Aorta (tissue), 5 donors: Measurements from ENCODE around the gene MRRF. TPM values are rescaled to one million over a fixed set of nuclear protein-coding genes. Genes with fewer than 3 reads are reported as not detected.

ENCODE experiments used
- ATAC-seq: fragments of 200-7000 bp; cut with Tn5 transposase; one replicate; pipeline ENCODE4 v1.9.1; 2022; ENCODE audit warnings: moderate library complexity; ENCODE audit not compliant: low FRiP score
- DNase-seq, 2 donors: peaks; one replicate each; pipeline ENCODE4 v3.0.0-alpha.2; 2020
- H3K27ac ChIP-seq, 2 donors: one replicate each; pipeline ENCODE4 v1.5.1; 2013; ENCODE audit warnings: low read length in 2 of 2, mild to moderate bottlenecking in 2 of 2, moderate library complexity in 2 of 2, control low read depth in 1 of 2, inconsistent platforms in 1 of 2, low read depth in 1 of 2
- H3K27me3 ChIP-seq, 2 donors: one replicate each; pipeline ENCODE4 v1.6.1; 2013; ENCODE audit warnings: control low read depth in 1 of 2, low read length in 1 of 2, mild to moderate bottlenecking in 1 of 2, moderate library complexity in 1 of 2; ENCODE audit not compliant: insufficient read depth in 2 of 2, control insufficient read depth in 1 of 2
- H3K36me3 ChIP-seq, 2 donors: one replicate each; pipeline ENCODE4 v1.6.1; 2013; ENCODE audit warnings: control low read depth in 1 of 2, low read length in 1 of 2, mild to moderate bottlenecking in 1 of 2; ENCODE audit not compliant: insufficient read depth in 2 of 2, control insufficient read depth in 1 of 2
- H3K4me1 ChIP-seq, 2 donors: one replicate each; pipeline ENCODE4 v1.6.1; 2013; ENCODE audit warnings: low read length in 2 of 2, control low read depth in 1 of 2, mild to moderate bottlenecking in 1 of 2, moderate library complexity in 1 of 2; ENCODE audit not compliant: insufficient read depth in 2 of 2, control insufficient read depth in 1 of 2
- H3K4me3 ChIP-seq, 2 donors: one replicate each; pipeline ENCODE4 v1.5.1; 2013; ENCODE audit warnings: low read length in 2 of 2, control low read depth in 1 of 2, mild to moderate bottlenecking in 1 of 2
- H3K9me3 ChIP-seq: one replicate; pipeline ENCODE4 v1.6.1; 2013; ENCODE audit warnings: mild to moderate bottlenecking, low read length; ENCODE audit not compliant: control insufficient read depth
- WGBS, 2 donors: extraction: QIAGEN DNeasy Blood & Tissue Kit; methylation state at CpG; one replicate each; pipeline ENCODE4 v1.1.7; 2013; 5-methylcytosine and 5-hydroxymethylcytosine counted together
- intact Hi-C, 2 donors: fragments of 100-400 bp; cut with DNase I; formaldehyde crosslinking; loops; one replicate each; pipeline versions ENCODE4 v1.14.2 to v1.15.0; 2022
- long read RNA-seq, 2 donors: library from polyadenylated mRNA; unstranded; transcript quantifications; one replicate each; pipeline ENCODE4 v2.0.0, GENCODE V29; 2020 to 2021
- polyA plus RNA-seq, 2 donors: library from polyadenylated mRNA; stranded (reverse); fragments of 200-250 nt; gene quantifications; one replicate each; pipeline ENCODE4 v1.2.3, GENCODE V29; 2013
- total RNA-seq, 2 donors: library from RNA; stranded (reverse); fragmentation: NEBNext Ultra II Directional; extraction: Animal tissue kit (Norgen Biotek cat#: 25700); gene quantifications; one replicate each; pipeline ENCODE4 v1.2.1, GENCODE V29; 2021
- donor health status: healthy with polysubstance abuse.
- donor health status: Bipolar disorder and iron deficiency.
- donor health status: DM: no; HTN: no; CAD: no.
- donor health status: DM: no; HTN: no; CAD: no.
- donor health status: DM: yes; HTN: yes; CAD: no.

The MRRF gene, protein sequence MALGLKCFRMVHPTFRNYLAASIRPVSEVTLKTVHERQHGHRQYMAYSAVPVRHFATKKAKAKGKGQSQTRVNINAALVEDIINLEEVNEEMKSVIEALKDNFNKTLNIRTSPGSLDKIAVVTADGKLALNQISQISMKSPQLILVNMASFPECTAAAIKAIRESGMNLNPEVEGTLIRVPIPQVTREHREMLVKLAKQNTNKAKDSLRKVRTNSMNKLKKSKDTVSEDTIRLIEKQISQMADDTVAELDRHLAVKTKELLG
- 10 to 100 TPM; 20.5 to 28.7 TPM for total RNA-seq
- polyA plus RNA-seq: 10 to 100 TPM; 18.7 to 20.4 TPM
- long read RNA-seq, donor 1, full-length matches to known transcripts: 50 of 84 reads
- long read RNA-seq, donor 1, partial matches to known transcripts: 7 of 84 reads
- long read RNA-seq, donor 1, other reads (novel, unspliced or antisense): 27 of 84 reads
- long read RNA-seq, donor 2, full-length matches to known transcripts: 3 of 15 reads
- long read RNA-seq, donor 2, partial matches to known transcripts: 2 of 15 reads
- long read RNA-seq, donor 2, other reads (novel, unspliced or antisense): 10 of 15 reads

DNA sequence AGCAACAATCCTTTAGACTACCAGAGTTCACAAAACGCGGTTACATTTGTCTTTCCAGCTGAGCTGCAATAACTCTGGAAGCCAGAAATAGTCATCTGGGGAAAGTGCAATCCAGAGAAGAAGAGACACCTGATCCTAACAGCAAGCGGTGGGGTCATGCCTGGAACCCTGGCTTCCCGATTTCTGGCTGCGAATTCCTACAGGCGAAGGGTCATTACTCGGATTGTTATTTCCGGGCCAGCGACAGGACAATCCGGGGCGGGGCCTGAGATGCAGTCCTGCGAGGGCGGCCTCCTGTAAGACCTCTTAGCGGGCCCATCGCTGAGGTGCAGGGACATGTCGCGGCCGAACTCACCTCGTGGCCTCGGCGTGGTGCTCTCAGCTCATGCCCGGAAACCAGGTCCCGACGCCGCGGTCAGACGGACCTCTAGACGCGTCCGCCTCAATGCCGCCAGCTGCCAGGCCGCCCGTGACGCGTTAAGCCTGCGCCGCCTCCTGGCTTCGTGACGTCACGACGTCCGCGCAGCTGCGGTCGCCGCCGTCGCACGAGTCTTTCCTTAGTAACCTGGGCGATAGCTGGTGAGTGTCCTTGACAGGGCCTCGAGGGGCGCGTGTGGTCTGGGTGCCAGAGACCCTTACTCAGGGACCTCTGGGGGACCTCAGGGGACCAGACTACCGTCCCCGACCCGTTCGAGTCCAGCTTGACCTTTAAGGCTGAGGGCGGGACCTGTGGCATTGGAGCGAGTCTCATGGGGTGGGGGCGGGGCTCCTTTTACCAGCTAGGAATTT is at the start of gene MRRF, which contains the start of gene RBM18:
MRRF (plus strand) TSS at position 523 of the 789 bp plus-strand sequence. CDS start 6,010 bp downstream, outside the sequence.
RBM18 (minus strand) TSS at position 481 of the 789 bp plus-strand sequence. CDS start 3,348 bp downstream, outside the sequence.
- ATAC-seq (peak; percentile 96), DNase-seq (peak; percentile 94 to 97)
- intact Hi-C loops: loop anchor here in 1 of 2 donors (5.0 kb wide), 1 partner anchor 107 kb away; the partner anchor contains the start of genes MORN5 and NDUFA8
- Histone ChIP-seq H3K4me1 (peaks cover 5 to 6% of the 10 kb centered on the region in 2 donors), H3K4me3 (peak within 1 kb of the TSS; percentile 60 to 90), H3K27me3 (no peaks in the 10 kb centered on the region), H3K36me3 (peaks cover 0 to 3% of the 10 kb centered on the region in 2 donors), H3K27ac (peak within 1 kb of the TSS; percentile 80 to 92), H3K9me3 (no peaks in the 10 kb centered on the region)
- 0 to 1% methylated on average over 60 of the region's 60 CpGs for WGBS, 2 donors

DNA sequence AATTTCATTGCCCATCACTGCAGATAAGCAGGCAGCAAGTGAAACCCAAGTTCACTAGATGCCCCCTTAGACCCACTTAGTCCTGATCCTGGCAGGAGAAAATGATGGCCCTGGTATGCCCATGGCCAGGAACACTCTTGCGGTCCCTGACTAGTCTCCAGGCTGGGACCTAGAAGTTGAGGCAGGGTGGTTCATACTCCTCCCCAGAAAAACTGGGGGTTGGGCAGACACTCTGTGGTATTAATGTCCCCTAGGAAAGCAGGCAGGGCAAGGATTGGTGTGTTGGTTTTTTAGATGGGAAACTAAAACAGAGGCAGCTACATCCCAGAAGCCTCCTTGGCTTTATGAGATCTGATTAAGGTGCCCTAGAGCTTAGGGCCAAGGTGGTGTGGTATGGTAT is 49.0 kb upstream of the MRRF start:
- intact Hi-C loops: no loop called here
- peaks cover 2% of the 10 kb centered on the region for H3K9me3 ChIP-seq
- no peaks in the 10 kb centered on the region for H3K27me3 ChIP-seq
- no peak overlapping the region for H3K27ac ChIP-seq
- WGBS, 2 donors: 95 to 96% methylated on average over 1 of the region's 1 CpG
- H3K4me1 ChIP-seq: no peaks in the 10 kb centered on the region
- H3K4me3 ChIP-seq: no peak overlapping the region
- no peak for DNase-seq
- no peak for ATAC-seq
- H3K36me3 ChIP-seq: no peaks in the 10 kb centered on the region

DNA sequence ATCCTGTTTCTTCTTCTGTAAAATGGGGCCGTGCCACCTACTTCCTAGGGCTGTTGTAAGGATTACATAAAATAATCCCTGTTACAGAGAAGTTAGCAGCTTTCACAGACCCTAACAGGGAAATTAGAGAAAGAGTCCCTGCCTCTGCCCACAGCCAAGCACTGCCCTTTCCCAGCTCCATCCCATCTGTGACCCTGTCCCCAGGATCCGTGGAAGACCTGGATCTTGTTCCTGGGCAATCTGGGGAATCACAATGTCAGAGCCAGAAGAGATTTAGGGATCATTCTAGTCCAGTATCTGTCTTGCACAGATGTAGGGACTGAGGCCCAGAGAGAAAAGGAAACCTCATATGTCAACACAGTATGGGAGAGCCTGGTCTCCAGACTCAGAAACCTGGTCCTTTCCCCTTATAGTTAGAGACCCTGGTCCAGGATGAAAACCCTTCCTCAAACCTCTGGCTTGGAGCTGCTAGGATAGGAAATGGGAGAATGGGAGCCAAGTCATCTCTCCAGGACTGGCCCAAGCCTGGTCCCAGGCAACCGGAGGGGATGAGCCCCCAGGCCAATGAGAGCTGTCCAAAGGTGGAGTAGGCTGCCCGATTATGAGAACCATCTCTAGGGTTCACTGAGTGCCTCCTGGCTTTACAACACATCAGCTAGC is 48.4 kb upstream of the MRRF start:
- DNase-seq: no peak
- Histone ChIP-seq H3K36me3 (no peaks in the 10 kb centered on the region), H3K4me1 (no peaks in the 10 kb centered on the region), H3K27me3 (no peaks in the 10 kb centered on the region), H3K9me3 (peaks cover 2% of the 10 kb centered on the region), H3K27ac (no peak overlapping the region), H3K4me3 (no peak overlapping the region)
- WGBS, 2 donors: 73 to 79% methylated on average over 4 of the region's 4 CpGs
- intact Hi-C loops: no loop called here
- ATAC-seq: no peak

DNA sequence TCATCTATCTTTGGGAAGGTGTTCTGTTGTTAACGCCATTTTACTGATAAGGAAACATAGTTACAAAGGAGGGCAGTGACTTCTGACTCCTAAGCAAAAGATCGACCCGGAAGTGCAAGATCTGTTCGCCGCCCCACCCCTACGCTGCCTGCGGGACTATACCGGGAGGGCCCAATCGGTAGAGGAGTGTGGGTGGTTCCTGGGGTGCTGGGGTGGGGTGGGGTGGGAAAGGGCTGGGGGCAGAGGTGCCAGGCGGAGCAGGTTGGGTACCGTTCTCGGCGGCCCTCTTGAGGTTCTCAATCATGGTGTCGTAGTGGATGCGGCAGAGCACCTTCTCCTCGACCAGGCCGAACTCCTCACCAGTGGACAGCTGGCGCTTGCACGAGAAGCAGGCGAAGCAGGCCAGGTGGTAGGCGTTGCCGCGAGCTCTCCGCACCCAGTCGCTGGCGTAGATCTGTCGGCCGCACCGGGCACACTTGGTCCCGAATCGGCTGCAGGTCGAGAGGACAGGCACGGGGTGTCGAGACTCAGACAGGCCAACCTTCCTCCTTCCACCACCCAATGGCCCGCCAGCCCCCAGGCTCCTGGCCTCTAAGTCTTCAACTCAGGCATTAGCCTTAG is 47.8 kb upstream of the MRRF start:
- no peaks in the 10 kb centered on the region for H3K4me1 ChIP-seq
- ATAC-seq (no peak), DNase-seq (no peak)
- no peaks in the 10 kb centered on the region for H3K27me3 ChIP-seq
- no peaks in the 10 kb centered on the region for H3K36me3 ChIP-seq
- H3K9me3 ChIP-seq: peaks cover 2% of the 10 kb centered on the region
- no peak overlapping the region for H3K4me3 ChIP-seq
- 33 to 34% methylated on average over 35 of the region's 35 CpGs for WGBS, 2 donors
- intact Hi-C loops: no loop called here
- H3K27ac ChIP-seq: no peak overlapping the region

DNA sequence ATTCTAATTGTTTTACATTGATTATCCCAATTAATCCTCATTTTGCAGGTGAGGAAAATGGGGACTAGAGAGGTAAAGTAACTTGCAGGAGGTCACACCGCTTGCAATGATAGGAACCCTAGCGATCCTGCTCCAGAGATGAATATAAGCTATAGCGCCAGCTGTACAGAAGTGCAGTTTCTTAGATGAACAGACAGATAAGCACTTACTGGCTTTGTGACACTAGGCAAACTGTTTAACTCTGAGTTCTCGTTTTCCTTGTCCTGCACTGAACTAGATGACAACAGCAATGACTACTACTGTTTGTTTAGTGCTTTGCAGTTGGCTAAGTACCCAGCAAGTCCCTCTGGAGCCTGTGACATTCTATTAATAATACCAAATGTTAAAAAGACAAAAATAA is 47.0 kb upstream of the MRRF start:
- Histone ChIP-seq H3K27ac (no peak overlapping the region), H3K4me1 (no peaks in the 10 kb centered on the region), H3K36me3 (no peaks in the 10 kb centered on the region), H3K27me3 (no peaks in the 10 kb centered on the region), H3K4me3 (no peak overlapping the region), H3K9me3 (peaks cover 2% of the 10 kb centered on the region)
- ATAC-seq (no peak), DNase-seq (no peak)
- 57 to 59% methylated on average over 4 of the region's 4 CpGs for WGBS, 2 donors
- intact Hi-C loops: no loop called here

DNA sequence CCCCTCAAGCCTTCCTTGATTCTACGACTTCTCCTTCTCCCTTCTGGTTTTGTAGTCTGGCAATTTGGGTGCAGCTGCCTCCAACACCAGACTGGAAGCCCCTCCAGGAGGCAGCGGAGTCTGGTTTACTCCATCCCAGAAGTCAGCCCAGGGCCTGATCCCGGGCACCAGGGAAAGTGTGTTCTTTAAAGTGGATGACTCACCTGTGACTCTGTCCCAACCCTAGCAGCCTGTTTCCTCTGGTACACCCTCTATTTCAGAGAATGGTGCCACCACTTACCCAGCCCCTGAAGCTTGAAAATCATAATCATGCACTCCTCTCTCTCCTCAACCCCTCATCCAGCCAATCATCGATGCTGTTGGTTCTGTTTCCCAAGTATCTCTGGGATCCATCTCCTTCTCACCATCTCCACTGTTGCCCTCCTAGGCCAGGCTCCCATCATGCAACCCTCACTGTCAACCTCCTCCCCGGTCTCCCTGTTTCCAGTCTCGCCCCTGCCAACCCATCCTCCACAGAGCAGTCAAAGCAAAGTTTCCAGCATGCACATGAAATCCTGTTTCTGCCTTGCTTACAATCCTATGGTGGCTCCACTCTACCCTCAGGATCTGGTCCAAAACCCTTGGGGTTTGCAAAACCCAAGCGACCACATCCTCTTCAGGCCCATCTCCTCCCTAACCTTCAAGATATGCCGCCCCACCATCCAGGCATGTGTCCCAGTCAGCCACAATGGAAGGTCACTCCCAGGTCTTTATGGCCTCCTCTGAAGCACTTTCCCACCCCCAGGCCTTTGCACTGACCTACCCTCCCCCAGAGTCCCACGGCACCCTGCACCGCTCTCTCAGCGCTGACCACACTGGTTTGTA is 46.4 kb upstream of the MRRF start:
- Histone ChIP-seq H3K9me3 (peaks cover 2% of the 10 kb centered on the region), H3K4me3 (no peak overlapping the region), H3K27me3 (no peaks in the 10 kb centered on the region), H3K4me1 (no peaks in the 10 kb centered on the region), H3K36me3 (no peaks in the 10 kb centered on the region), H3K27ac (no peak overlapping the region)
- no peak for ATAC-seq
- DNase-seq: no peak
- 50 to 55% methylated on average over 11 of the region's 11 CpGs for WGBS, 2 donors
- intact Hi-C loops: no loop called here

DNA sequence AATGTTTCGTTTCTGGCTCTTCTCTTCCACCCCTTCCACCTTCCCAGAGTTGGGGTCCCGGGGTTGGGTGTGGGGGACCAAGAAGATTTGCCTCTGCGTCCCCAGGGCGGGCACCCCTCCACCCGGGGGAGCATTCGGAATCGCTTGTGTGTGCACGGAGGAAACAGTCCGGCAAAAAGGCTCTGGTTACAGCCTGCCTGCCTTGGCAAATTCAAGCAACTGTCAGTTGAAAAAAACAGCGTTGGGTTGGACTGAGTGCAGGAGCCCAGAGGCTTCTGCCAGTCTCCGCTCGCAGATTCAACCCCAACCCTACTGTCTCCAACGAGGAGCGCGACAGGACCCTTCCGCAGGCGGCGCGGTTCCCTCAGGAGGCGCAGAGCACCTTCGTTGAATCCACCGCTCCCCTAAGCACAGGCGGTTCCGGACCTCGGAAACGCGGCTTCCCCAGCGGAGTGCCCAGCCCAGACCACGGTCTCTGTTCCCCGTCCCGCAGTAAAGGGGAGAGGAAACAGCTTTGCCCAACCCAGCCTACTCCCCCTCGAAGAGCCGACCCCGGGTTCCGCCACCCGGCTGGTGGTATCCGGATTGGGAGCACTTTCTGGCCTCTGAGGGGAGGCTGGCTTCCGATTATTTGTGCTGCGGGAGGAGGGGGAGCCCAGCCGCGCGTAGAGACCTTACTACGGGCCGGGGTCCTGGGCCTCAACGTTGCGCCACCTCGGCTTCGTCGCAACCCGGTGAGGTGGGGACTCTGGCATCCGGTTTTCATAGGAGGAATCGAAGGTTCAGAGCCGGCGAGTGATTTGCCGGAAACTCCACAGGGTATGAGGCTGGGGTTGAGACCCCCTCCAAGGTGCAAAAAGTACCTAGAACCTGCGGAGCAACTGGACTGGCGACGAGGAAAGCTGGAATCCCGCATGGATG is 45.5 kb upstream of the MRRF start:
- ATAC-seq (no peak), DNase-seq (no peak)
- H3K27ac ChIP-seq: no peak overlapping the region
- no peak overlapping the region for H3K4me3 ChIP-seq
- intact Hi-C loops: no loop called here
- no peaks in the 10 kb centered on the region for H3K36me3 ChIP-seq
- 3 to 5% methylated on average over 57 to 59 of the region's 59 CpGs for WGBS, 2 donors
- H3K4me1 ChIP-seq: no peaks in the 10 kb centered on the region
- H3K27me3 ChIP-seq: no peaks in the 10 kb centered on the region
- peaks cover 2% of the 10 kb centered on the region for H3K9me3 ChIP-seq
